ENCODE data around the gene HOXB6.

HOXB6 gene

GRCh38 chr17:48625495-48626244 lies 20.9 kb upstream of the HOXB6 start (continued):
- no peak for TF ChIP-seq ZSCAN16 (tag by site-specific recombination; IDR thresholded peaks at IDR 0.05)
- TF ChIP-seq GLIS1 (tag by site-specific recombination; IDR thresholded peaks at IDR 0.05): no peak
- TF ChIP-seq IKZF3 (tag by site-specific recombination; IDR thresholded peaks at IDR 0.05): no peak
- peak; percentile 21 for TF ChIP-seq PATZ1 (tag by site-specific recombination; IDR thresholded peaks at IDR 0.05)
- peak; percentile 39 for TF ChIP-seq ZNF660 (tag by site-specific recombination; IDR thresholded peaks at IDR 0.05)
- TF ChIP-seq ZBTB44 (tag by site-specific recombination; IDR thresholded peaks at IDR 0.05): 0 out of 2 replicates have a peak, but pooled peaks have one; percentile 5
- peak; percentile 16; the same call in 1 of the 2 replicates for TF ChIP-seq PRDM4 (tag by site-specific recombination; IDR thresholded peaks at IDR 0.05)
- no peak for TF ChIP-seq ZNF433 (tag by site-specific recombination; IDR thresholded peaks at IDR 0.05; ENCODE audit: low read depth)
- TF ChIP-seq WT1 (tag by site-specific recombination; IDR thresholded peaks at IDR 0.05): no peak
- no peak; the same call in 1 of the 2 replicates for TF ChIP-seq ZNF341 (tag by site-specific recombination; IDR thresholded peaks at IDR 0.05; ENCODE audit: low read depth)
- TF ChIP-seq ZNF266 (tag by site-specific recombination; IDR thresholded peaks at IDR 0.05; ENCODE audit: low read depth): no peak
- no peak for TF ChIP-seq ZNF155 (tag by site-specific recombination; IDR thresholded peaks at IDR 0.05)
- TF ChIP-seq GLI4 (tag by site-specific recombination; IDR thresholded peaks at IDR 0.05): peak; percentile 42; the same call in 1 of the 2 replicates
- TF ChIP-seq ZNF600 (tag by site-specific recombination; IDR thresholded peaks at IDR 0.05): no peak
- TF ChIP-seq ZNF223 (tag by site-specific recombination; IDR thresholded peaks at IDR 0.05): no peak
- TF ChIP-seq ZNF701 (tag by site-specific recombination; IDR thresholded peaks at IDR 0.05): no peak
- no peak for TF ChIP-seq GFI1B (tag by site-specific recombination; IDR thresholded peaks at IDR 0.05)
- no peak for TF ChIP-seq ZNF354C (tag by site-specific recombination; IDR thresholded peaks at IDR 0.05; ENCODE audit: borderline replicate concordance, low read depth)
- no peak for TF ChIP-seq ZNF560 (tag by site-specific recombination; IDR thresholded peaks at IDR 0.05; ENCODE audit: borderline replicate concordance)
- no peak for TF ChIP-seq ZNF202 (tag by site-specific recombination; IDR thresholded peaks at IDR 0.05; ENCODE audit: borderline replicate concordance)
- TF ChIP-seq SCRT2 (tag by site-specific recombination; IDR thresholded peaks at IDR 0.05): no peak
- no peak for TF ChIP-seq CTCF (tag by site-specific recombination; IDR thresholded peaks at IDR 0.05)
- TF ChIP-seq ZBTB21 (tag by site-specific recombination; IDR thresholded peaks at IDR 0.05): no peak
- 0 out of 2 replicates have a peak, but pooled peaks have one; percentile 26 for TF ChIP-seq ZNF837 (tag by site-specific recombination; IDR thresholded peaks at IDR 0.05)
- no peak for TF ChIP-seq ZFP41 (tag by site-specific recombination; IDR thresholded peaks at IDR 0.05; ENCODE audit: borderline replicate concordance)
- no peak for TF ChIP-seq ZNF10 (tag by site-specific recombination; IDR thresholded peaks at IDR 0.05)
- TF ChIP-seq YY1 (tag by site-specific recombination; IDR thresholded peaks at IDR 0.05): peak; percentile 46; the same call in 1 of the 2 replicates
- TF ChIP-seq ZNF561 (tag by site-specific recombination; IDR thresholded peaks at IDR 0.05; ENCODE audit: borderline replicate concordance): no peak
- no peak for TF ChIP-seq SP3 (tag by site-specific recombination; IDR thresholded peaks at IDR 0.05)
- TF ChIP-seq BCL11B (tag by site-specific recombination; IDR thresholded peaks at IDR 0.05; ENCODE audit: low read depth): 0 out of 2 replicates have a peak, but pooled peaks have one; percentile 15
- TF ChIP-seq MZF1 (tag by site-specific recombination; IDR thresholded peaks at IDR 0.05; ENCODE audit: borderline replicate concordance): no peak
